GM12878 (cell line): ENCODE measurements around the gene ICE1. TPM values are rescaled to one million over a fixed set of nuclear protein-coding genes. Genes with fewer than 3 reads are reported as not detected.

Experiments
- BCLAF1 ChIP-seq: fragments of 450-650 bp; IDR thresholded peaks from 2 replicates; pipeline ENCODE4 v1.6.1; 2017; ENCODE audit warnings: antibody characterized with exemption, mild to moderate bottlenecking, moderate library complexity
- CBX3 ChIP-seq: fragments of 200-600 bp; sonication (generic); IDR thresholded peaks from 2 replicates; pipeline ENCODE4 v1.6.1; 2016; ENCODE audit warnings: low read depth, borderline replicate concordance
- E2F4 ChIP-seq: IDR thresholded peaks from 2 replicates; pipeline ENCODE4 v1.6.1; 2012; ENCODE audit warnings: low read depth, low read length, improper control_type of control experiment
- EZH2 ChIP-seq: IDR thresholded peaks from 2 replicates; pipeline ENCODE4 v1.6.1; 2012; ENCODE audit warnings: low read depth, mild to moderate bottlenecking, control low read depth, inconsistent platforms, low read length, borderline replicate concordance; ENCODE audit not compliant: control insufficient read depth
- FOXK2 ChIP-seq: fragments of 450-650 bp; IDR thresholded peaks from 2 replicates; pipeline ENCODE4 v1.6.1; 2017; ENCODE audit warnings: mild to moderate bottlenecking, moderate library complexity
- MTA2 ChIP-seq: fragments of 450-650 bp; IDR thresholded peaks from 2 replicates; pipeline ENCODE4 v1.6.1; 2016; ENCODE audit warnings: low read depth, mild to moderate bottlenecking, moderate library complexity
- NFYA ChIP-seq: IDR thresholded peaks from 2 replicates; pipeline ENCODE4 v1.6.1; 2011; ENCODE audit warnings: low read depth, mild to moderate bottlenecking, low read length, improper control_type of control experiment, borderline replicate concordance
- PRDM15 ChIP-seq: fragments of 450-650 bp; formaldehyde crosslinking; IDR thresholded peaks from 2 replicates; pipeline ENCODE4 v1.4.0; 2020; ENCODE audit warnings: mild to moderate bottlenecking, moderate library complexity
- RB1 ChIP-seq: fragments of 450-650 bp; formaldehyde crosslinking; IDR thresholded peaks from 2 replicates; pipeline ENCODE4 v1.6.1; 2017; ENCODE audit warnings: mild to moderate bottlenecking, borderline replicate concordance
- RELA ChIP-seq: fragments of 450-650 bp; IDR thresholded peaks from 2 replicates; pipeline ENCODE4 v1.8.0; 2014; ENCODE audit warnings: borderline replicate concordance; ENCODE audit not compliant: partially characterized antibody
- RELB ChIP-seq: fragments of 450-650 bp; IDR thresholded peaks from 2 replicates; pipeline ENCODE4 v1.6.1; 2017; ENCODE audit warnings: low read depth, mild to moderate bottlenecking, moderate library complexity
- SPI1 ChIP-seq: IDR thresholded peaks from 2 replicates; pipeline ENCODE4 v1.6.1; 2011; ENCODE audit warnings: low read depth, mild to moderate bottlenecking, low read length, moderate library complexity, borderline replicate concordance; ENCODE audit not compliant: insufficient read depth
- STAT3 ChIP-seq: IDR thresholded peaks from 2 replicates; pipeline ENCODE4 v1.6.1; 2011; ENCODE audit warnings: low read depth, low read length, improper control_type of control experiment
- ZBED1 ChIP-seq: IDR thresholded peaks from 2 replicates; pipeline ENCODE4 v1.6.1; 2016; ENCODE audit warnings: borderline replicate concordance
- ZNF384 ChIP-seq: IDR thresholded peaks from 2 replicates; pipeline ENCODE4 v1.6.1; 2012; ENCODE audit warnings: low read depth, mild to moderate bottlenecking, low read length, improper control_type of control experiment, borderline replicate concordance
- polyA plus RNA-seq, 11 experiments: library from polyadenylated mRNA; depleted of rRNA in 4 of 11; unstranded in 6 of 11; stranded (reverse) in 5 of 11; fragments of >200 nt; fragmentation: Nextera tagmentation in 4 of 11; fragmentation: Illumina TruSeq in 1 of 11; extraction: Ambion mirVana in 4 of 11; extraction: Trizol in 1 of 11; gene quantifications; 1 replicate in 1 of 11; 2 replicates in 10 of 11; pipeline versions ENCODE4 v1.2.1 to v1.2.3, GENCODE V29; 2011 to 2016; ENCODE audit warnings: inconsistent platforms in 2 of 11, missing spikeins in 2 of 11, low read depth in 1 of 11
- total RNA-seq, 4 experiments: library from RNA; depleted of rRNA in 3 of 4; stranded (reverse); fragments of >200 nt in 3 of 4; fragmentation: Illumina TruSeq in 1 of 4; extraction: Trizol in 1 of 4; gene quantifications; 2 replicates each; pipeline versions ENCODE4 v1.2.1 to v1.2.3, GENCODE V29; 2013 to 2021

The ICE1 gene
- total and polyA plus RNA-seq, 10 of the 15 experiments (the other 5 are each of a cell fraction or from before 2014, with no cell fraction given) = 3.8 to 31.4 (median 18.9) TPM

- peak; percentile 94 for TF ChIP-seq RELB
- TF ChIP-seq PRDM15 (CRISPR knock-in tag) = no peak
- no peak for TF ChIP-seq RB1
- TF ChIP-seq ZNF384 = no peak
- no peak for TF ChIP-seq EZH2
- TF ChIP-seq RELA = peak; percentile 51
- TF ChIP-seq CBX3 = no peak
- no peak for TF ChIP-seq STAT3
- no peak for TF ChIP-seq MTA2
- no peak for TF ChIP-seq BCLAF1
- TF ChIP-seq NFYA = no peak
- no peak for TF ChIP-seq SPI1
- no peak for TF ChIP-seq ZBED1
- no peak; the same call in 1 of the 2 replicates for TF ChIP-seq E2F4
- TF ChIP-seq FOXK2 = peak; percentile 74
Measured at GRCh38 chr5:5421961-5422818, at the start of gene ICE1 (continued).
